HEK293T (cell line): ENCODE measurements around the gene PLCB2.

Experiments used
- BHLHE40 ChIP-seq: fragments of 450-650 bp; IDR thresholded peaks from 2 replicates; pipeline ENCODE4 v1.6.1; 2016; ENCODE audit warnings: mild to moderate bottlenecking, moderate library complexity, borderline replicate concordance
- CTBP1 ChIP-seq: fragments of 450-650 bp; IDR thresholded peaks from 2 replicates; pipeline ENCODE4 v1.6.1; 2016; ENCODE audit warnings: borderline replicate concordance
- SP1 ChIP-seq: fragments of 450-650 bp; IDR thresholded peaks from 2 replicates; pipeline ENCODE4 v1.6.1; 2017
- SUZ12 ChIP-seq: fragments of 450-650 bp; IDR thresholded peaks from 2 replicates; pipeline ENCODE4 v1.6.1; 2016; ENCODE audit warnings: mild to moderate bottlenecking

- TF ChIP-seq BHLHE40 (no peak), SP1 (no peak), SUZ12 (no peak), CTBP1 (no peak)
These were observed 11.7 kb downstream of the PLCB2 start for GRCh38 chr15:40295877-40296560.
